Keratinocyte (primary cell): ENCODE results near the gene CHPF. TPM values are rescaled to one million over a fixed set of nuclear protein-coding genes. Genes with fewer than 3 reads are reported as not detected.
A peak's percentile ranks its signal among the peaks of the same experiment; 100 is the strongest.

ENCODE experiments used
- DNase-seq: peaks from one replicate; pipeline ENCODE4 v3.0.0-alpha.2; 2011; ENCODE audit warnings: low read depth, missing footprints, low spot score
- FAIRE-seq: peaks from 2 replicates; lab custom pipeline; 2011; peaks lifted over from hg19 to GRCh38; lab: Jason Lieb, UNC
- H2AFZ ChIP-seq: 2 replicates; pipeline ENCODE4 v1.6.0; 2012; ENCODE audit warnings: low read length, control low read depth, inconsistent platforms; ENCODE audit not compliant: control insufficient read depth
- H3K27ac ChIP-seq: 2 replicates; pipeline ENCODE4 v1.5.1; 2011; ENCODE audit warnings: low read length; ENCODE audit not compliant: control insufficient read depth, insufficient read depth
- H3K27me3 ChIP-seq: 3 replicates; pipeline ENCODE4 v1.6.0; 2011; ENCODE audit warnings: low read length; ENCODE audit not compliant: control insufficient read depth, insufficient read depth; ENCODE audit errors: extremely low read depth
- H3K36me3 ChIP-seq, 2 experiments: 2 replicates in 1 of 2; 3 replicates in 1 of 2; pipeline ENCODE4 v1.5.1; 2011; ENCODE audit warnings: low read length in 2 of 2, mild to moderate bottlenecking in 1 of 2; ENCODE audit not compliant: control insufficient read depth in 2 of 2, insufficient read depth in 2 of 2; ENCODE audit errors: extremely low read depth in 1 of 2
- H3K4me1 ChIP-seq: 3 replicates; pipeline ENCODE4 v1.5.1; 2011; ENCODE audit warnings: low read length; ENCODE audit not compliant: control insufficient read depth, insufficient read depth; ENCODE audit errors: extremely low read depth
- H3K4me2 ChIP-seq: 3 replicates; pipeline ENCODE4 v1.6.0; 2011; ENCODE audit warnings: low read depth, low read length; ENCODE audit not compliant: control insufficient read depth, insufficient read depth; ENCODE audit errors: extremely low read depth
- H3K4me3 ChIP-seq, 3 experiments: fragments of 200-600 bp in 1 of 3; sonication (generic) in 1 of 3; 2 replicates in 2 of 3; 3 replicates in 1 of 3; pipeline ENCODE4 v1.5.1; 2011 to 2016; ENCODE audit warnings: low read length in 3 of 3, mild to moderate bottlenecking in 3 of 3, control low read depth in 2 of 3, inconsistent platforms in 1 of 3, low read depth in 1 of 3, mixed read lengths in 1 of 3, mixed run types in 1 of 3, moderate library complexity in 1 of 3; ENCODE audit not compliant: control insufficient read depth in 2 of 3, insufficient read depth in 2 of 3; ENCODE audit errors: extremely low read depth in 1 of 3
- H3K79me2 ChIP-seq: 2 replicates; pipeline ENCODE4 v1.6.0; 2012; ENCODE audit warnings: low read length; ENCODE audit not compliant: control insufficient read depth, insufficient read depth
- H3K9ac ChIP-seq: 3 replicates; pipeline ENCODE4 v1.6.0; 2011; ENCODE audit warnings: low read length; ENCODE audit not compliant: control insufficient read depth, insufficient read depth; ENCODE audit errors: extremely low read depth
- H3K9me1 ChIP-seq: 3 replicates; pipeline ENCODE4 v1.6.0; 2011; ENCODE audit warnings: low read length; ENCODE audit not compliant: control insufficient read depth, insufficient read depth; ENCODE audit errors: extremely low read depth
- H3K9me3 ChIP-seq: 2 replicates; pipeline ENCODE4 v1.5.1; 2012; ENCODE audit warnings: low read depth, low read length; ENCODE audit not compliant: control insufficient read depth
- H4K20me1 ChIP-seq: 3 replicates; pipeline ENCODE4 v1.6.0; 2011; ENCODE audit warnings: low read length; ENCODE audit not compliant: control insufficient read depth, insufficient read depth; ENCODE audit errors: extremely low read depth
- CTCF ChIP-seq, 3 experiments: IDR thresholded peaks in 1 of 3; conservative IDR thresholded peaks in 1 of 3; optimal IDR thresholded peaks in 1 of 3; 2 replicates in 2 of 3; 3 replicates in 1 of 3; pipeline versions ENCODE3 to v1.5.1; 2011; ENCODE audit warnings: low read length in 3 of 3, mild to moderate bottlenecking in 3 of 3, moderate library complexity in 2 of 3, control low read depth in 1 of 3, inconsistent platforms in 1 of 3; ENCODE audit not compliant: insufficient read depth in 2 of 3; ENCODE audit errors: extremely low read depth in 1 of 3
- EZH2 ChIP-seq: IDR thresholded peaks from one replicate; pipeline ENCODE4 v1.6.1; 2012; ENCODE audit warnings: inconsistent platforms, mild to moderate bottlenecking, low read length, moderate library complexity
- dilution Hi-C: fragments of 300-500 bp; cut with MboI; formaldehyde crosslinking; loops from one replicate; pipeline ENCODE4 v1.7.0; 2020; ENCODE audit warnings: low sequenced_read_pairs; ENCODE audit not compliant: extremely low pct_ligation_motif_present
- polyA plus RNA-seq, 5 experiments: library from polyadenylated mRNA; depleted of rRNA in 3 of 5; stranded (reverse) in 3 of 5; stranded (forward) in 1 of 5; unstranded in 1 of 5; fragments of >200 nt; gene quantifications; 1 replicate in 1 of 5; 2 replicates in 3 of 5; 3 replicates in 1 of 5; pipeline versions ENCODE4 v1.2.1 to v1.2.3, GENCODE V29; 2011 to 2012; ENCODE audit warnings: missing spikeins in 2 of 5, low read depth in 1 of 5, low replicate concordance in 1 of 5

CHPF gene
- polyA plus RNA-seq, 1 donor (not counting 4 experiments of a cell fraction or from before 2014, with no cell fraction given), result 24.4 TPM

- TF ChIP-seq EZH2 (no peak), CTCF (optimal IDR thresholded peaks at IDR 0.05 in 1 of 3, IDR thresholded peaks at IDR 0.05 in 1 of 3, conservative IDR thresholded peaks at IDR 0.05 in 1 of 3; ENCODE audit: extremely low read depth in 1 of 3, insufficient read depth in 2 of 3, low read length in 3 of 3) (no peak)
- Histone ChIP-seq H3K4me3 (peak overlapping the region; percentile 62 to 83 (median 80)), H3K27me3 (peaks cover 44% of the 10 kb centered on the region), H3K4me1 (peaks cover 15% of the 10 kb centered on the region), H3K4me2 (peak overlapping the region; percentile 98), H3K79me2 (peaks cover 7% of the 10 kb centered on the region), H2AFZ (peak overlapping the region; percentile 70), H4K20me1 (peaks cover 3% of the 10 kb centered on the region), H3K27ac (peak overlapping the region; percentile 79), H3K9ac (peak overlapping the region; percentile 89), H3K9me3 (no peaks in the 10 kb centered on the region), H3K36me3 (peaks cover 0 to 3% of the 10 kb centered on the region in 2 experiments), H3K9me1 (no peaks in the 10 kb centered on the region)
- no peak for DNase-seq
- dilution Hi-C loops, result no loop called here
- no peak for FAIRE-seq
Measured at GRCh38 chr2:219499058-219499307, 44.6 kb downstream of the CHPF start.

GRCh38 chr2:219498280-219499057 is 45.1 kb downstream of the CHPF start, which contains the start of gene GMPPA:
GMPPA (plus strand) TSS chr2:219498891; CDS start chr2:219499976, 1,085 bp downstream.
- peak; percentile 97 for DNase-seq
- dilution Hi-C loops, result no loop called here
- peaks cover 15% of the 10 kb centered on the region for H3K4me1 ChIP-seq

More at GRCh38 chr2:219498280-219499057, 45.1 kb downstream of the CHPF start, which contains the start of gene GMPPA:
- Histone ChIP-seq H3K27me3 (peaks cover 49% of the 10 kb centered on the region), H3K36me3 (no peaks in the 10 kb centered on the region), H3K4me2 (peak within 1 kb of the TSS; percentile 98), H3K27ac (peak within 1 kb of the TSS; percentile 79), H3K4me3 (peak within 1 kb of the TSS; percentile 62 to 83 (median 80)), H2AFZ (peak within 1 kb of the TSS; percentile 85), H4K20me1 (peaks cover 3% of the 10 kb centered on the region), H3K79me2 (peaks cover 7% of the 10 kb centered on the region), H3K9me1 (no peaks in the 10 kb centered on the region), H3K9ac (peak within 1 kb of the TSS; percentile 89), H3K9me3 (no peaks in the 10 kb centered on the region)
- TF ChIP-seq EZH2 (no peak), CTCF (optimal IDR thresholded peaks at IDR 0.05 in 1 of 3, IDR thresholded peaks at IDR 0.05 in 1 of 3, conservative IDR thresholded peaks at IDR 0.05 in 1 of 3; ENCODE audit: extremely low read depth in 1 of 3, insufficient read depth in 2 of 3, low read length in 3 of 3) (no peak)
- peak; percentile 81 for FAIRE-seq
